ENCODE data around the gene GRID2IP. TPM values are rescaled to one million over a fixed set of nuclear protein-coding genes. Genes with fewer than 3 reads are reported as not detected.
A peak's percentile ranks its signal among the peaks of the same experiment; 100 is the strongest.

GRID2IP gene
- polyA plus RNA-seq, 1 donor (not counting 4 experiments of a cell fraction or from before 2014, with no cell fraction given) = 0.04 TPM

GRCh38 chr7:6530626-6531491 is 20.4 kb downstream of the GRID2IP start:
- DNase-seq (ENCODE audit: low read depth, low spot score) (no peak), FAIRE-seq (no peak)
- Histone ChIP-seq H3K9me3 (ENCODE audit: control insufficient read depth, low read depth, low read length) (no peaks in the 10 kb centered on the region), H3K27me3 (ENCODE audit: control insufficient read depth, extremely low read depth, insufficient read depth, low read length) (peaks cover 79% of the 10 kb centered on the region), H2AFZ (ENCODE audit: control insufficient read depth, low read length) (peak overlapping the region; percentile 49), H3K36me3 (ENCODE audit: control insufficient read depth in 2 of 2, extremely low read depth in 1 of 2, insufficient read depth in 2 of 2, low read length in 2 of 2) (no peaks in the 10 kb centered on the region), H3K9me1 (ENCODE audit: control insufficient read depth, extremely low read depth, insufficient read depth, low read length) (no peaks in the 10 kb centered on the region), H3K4me3 (ENCODE audit: control insufficient read depth in 2 of 3, extremely low read depth in 1 of 3, insufficient read depth in 2 of 3, low read depth in 1 of 3, low read length in 3 of 3) (peak overlapping the region; percentile 42 to 63 (median 55)), H3K4me1 (ENCODE audit: control insufficient read depth, extremely low read depth, insufficient read depth, low read length) (no peaks in the 10 kb centered on the region), H3K4me2 (ENCODE audit: control insufficient read depth, extremely low read depth, insufficient read depth, low read depth, low read length) (peak overlapping the region; percentile 63), H3K79me2 (ENCODE audit: control insufficient read depth, insufficient read depth, low read length) (no peaks in the 10 kb centered on the region), H3K27ac (ENCODE audit: control insufficient read depth, insufficient read depth, low read length) (no peak overlapping the region), H3K9ac (ENCODE audit: control insufficient read depth, extremely low read depth, insufficient read depth, low read length) (no peak overlapping the region), H4K20me1 (ENCODE audit: control insufficient read depth, extremely low read depth, insufficient read depth, low read length) (no peaks in the 10 kb centered on the region)
- TF ChIP-seq, protein P1, sequence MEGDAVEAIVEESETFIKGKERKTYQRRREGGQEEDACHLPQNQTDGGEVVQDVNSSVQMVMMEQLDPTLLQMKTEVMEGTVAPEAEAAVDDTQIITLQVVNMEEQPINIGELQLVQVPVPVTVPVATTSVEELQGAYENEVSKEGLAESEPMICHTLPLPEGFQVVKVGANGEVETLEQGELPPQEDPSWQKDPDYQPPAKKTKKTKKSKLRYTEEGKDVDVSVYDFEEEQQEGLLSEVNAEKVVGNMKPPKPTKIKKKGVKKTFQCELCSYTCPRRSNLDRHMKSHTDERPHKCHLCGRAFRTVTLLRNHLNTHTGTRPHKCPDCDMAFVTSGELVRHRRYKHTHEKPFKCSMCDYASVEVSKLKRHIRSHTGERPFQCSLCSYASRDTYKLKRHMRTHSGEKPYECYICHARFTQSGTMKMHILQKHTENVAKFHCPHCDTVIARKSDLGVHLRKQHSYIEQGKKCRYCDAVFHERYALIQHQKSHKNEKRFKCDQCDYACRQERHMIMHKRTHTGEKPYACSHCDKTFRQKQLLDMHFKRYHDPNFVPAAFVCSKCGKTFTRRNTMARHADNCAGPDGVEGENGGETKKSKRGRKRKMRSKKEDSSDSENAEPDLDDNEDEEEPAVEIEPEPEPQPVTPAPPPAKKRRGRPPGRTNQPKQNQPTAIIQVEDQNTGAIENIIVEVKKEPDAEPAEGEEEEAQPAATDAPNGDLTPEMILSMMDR (optimal IDR thresholded peaks at IDR 0.05 in 1 of 3, IDR thresholded peaks at IDR 0.05 in 1 of 3, conservative IDR thresholded peaks at IDR 0.05 in 1 of 3; ENCODE audit: extremely low read depth in 1 of 3, insufficient read depth in 2 of 3, low read length in 3 of 3) = no peak
- peak; percentile 53 for TF ChIP-seq EZH2 (IDR thresholded peaks at IDR 0.05; ENCODE audit: low read length)
- dilution Hi-C loops (cut with MboI; ENCODE audit: extremely low pct_ligation_motif_present, low sequenced_read_pairs) = no loop called here

GRCh38 chr7:6529643-6530042 is 21.6 kb downstream of the GRID2IP start:
- FAIRE-seq = no peak
- no peaks in the 10 kb centered on the region for H3K79me2 ChIP-seq (ENCODE audit: control insufficient read depth, insufficient read depth, low read length)
- H3K9me3 ChIP-seq (ENCODE audit: control insufficient read depth, low read depth, low read length) = no peaks in the 10 kb centered on the region
- no peak overlapping the region for H3K9ac ChIP-seq (ENCODE audit: control insufficient read depth, extremely low read depth, insufficient read depth, low read length)
- dilution Hi-C loops (cut with MboI; ENCODE audit: extremely low pct_ligation_motif_present, low sequenced_read_pairs) = no loop called here
- H4K20me1 ChIP-seq (ENCODE audit: control insufficient read depth, extremely low read depth, insufficient read depth, low read length) = no peaks in the 10 kb centered on the region
- peaks cover 77% of the 10 kb centered on the region for H3K27me3 ChIP-seq (ENCODE audit: control insufficient read depth, extremely low read depth, insufficient read depth, low read length)
- DNase-seq (ENCODE audit: low read depth, low spot score) = no peak
- H2AFZ ChIP-seq (ENCODE audit: control insufficient read depth, low read length) = no peak overlapping the region
- H3K4me1 ChIP-seq (ENCODE audit: control insufficient read depth, extremely low read depth, insufficient read depth, low read length) = no peaks in the 10 kb centered on the region
- TF ChIP-seq, protein P1 (optimal IDR thresholded peaks at IDR 0.05 in 1 of 3, IDR thresholded peaks at IDR 0.05 in 1 of 3, conservative IDR thresholded peaks at IDR 0.05 in 1 of 3; ENCODE audit: extremely low read depth in 1 of 3, insufficient read depth in 2 of 3, low read length in 3 of 3) = no peak
- TF ChIP-seq EZH2 (IDR thresholded peaks at IDR 0.05; ENCODE audit: low read length) = no peak
- H3K36me3 ChIP-seq (ENCODE audit: control insufficient read depth in 2 of 2, extremely low read depth in 1 of 2, insufficient read depth in 2 of 2, low read length in 2 of 2) = no peaks in the 10 kb centered on the region
- H3K27ac ChIP-seq (ENCODE audit: control insufficient read depth, insufficient read depth, low read length) = no peak overlapping the region
- H3K4me2 ChIP-seq (ENCODE audit: control insufficient read depth, extremely low read depth, insufficient read depth, low read depth, low read length) = no peak overlapping the region
- no peak overlapping the region for H3K4me3 ChIP-seq (ENCODE audit: control insufficient read depth in 2 of 3, extremely low read depth in 1 of 3, insufficient read depth in 2 of 3, low read depth in 1 of 3, low read length in 3 of 3)
- no peaks in the 10 kb centered on the region for H3K9me1 ChIP-seq (ENCODE audit: control insufficient read depth, extremely low read depth, insufficient read depth, low read length)

Data from keratinocyte (primary cell).